ENCODE data around the gene VPS33A. TPM values are rescaled to one million over a fixed set of nuclear protein-coding genes. Genes with fewer than 3 reads are reported as not detected.

VPS33A gene
- total and polyA plus RNA-seq, 4 donors, result 6.4 to 14.9 (median 10.0) TPM

- Histone ChIP-seq H3K4me3 (ENCODE audit: low read depth in 1 of 3, low read length in 3 of 3) (no peak overlapping the region), H3K27ac (ENCODE audit: low read depth in 1 of 2, low read length in 2 of 2) (no peak overlapping the region), H3K9me3 (ENCODE audit: control insufficient read depth in 4 of 4, low read length in 3 of 4) (no peaks in the 10 kb centered on the region), H3K9ac (ENCODE audit: low read depth in 1 of 2, low read length in 2 of 2) (no peak overlapping the region), H3K36me3 (ENCODE audit: control insufficient read depth in 4 of 4, insufficient read depth in 3 of 4, low read depth in 1 of 4, low read length in 3 of 4) (peaks cover 8 to 29% (median 17%) of the 10 kb centered on the region in 4 donors), H3K4me1 (ENCODE audit: control insufficient read depth in 4 of 4, insufficient read depth in 4 of 4, low read length in 3 of 4) (peaks cover 9 to 20% (median 12%) of the 10 kb centered on the region in 4 donors), H3K27me3 (ENCODE audit: control insufficient read depth in 4 of 4, insufficient read depth in 4 of 4, low read length in 3 of 4) (peaks cover 0 to 4% (median 2%) of the 10 kb centered on the region in 4 donors)
- WGBS, result 73% methylated on average over 27 of the region's 27 CpGs
- TF ChIP-seq FOXA1 (IDR thresholded peaks at IDR 0.05) (no peak), ATF3 (IDR thresholded peaks at IDR 0.05) (no peak), YY1 (IDR thresholded peaks at IDR 0.05) (no peak), JUND (IDR thresholded peaks at IDR 0.05) (no peak)
- DNase-seq (ENCODE audit: low spot score), result no peak
These were observed 60.0 kb downstream of the VPS33A start for GRCh38 chr12:122206111-122206881.

- TF ChIP-seq GABPA (IDR thresholded peaks at IDR 0.05 in 1 of 2, conservative IDR thresholded peaks at IDR 0.05 in 1 of 2) (no peak), ZBTB33 (IDR thresholded peaks at IDR 0.05) (no peak), FOXA2 (IDR thresholded peaks at IDR 0.05) (no peak), ATF3 (IDR thresholded peaks at IDR 0.05) (no peak), HNF4A (conservative IDR thresholded peaks at IDR 0.05) (no peak), CTCF (IDR thresholded peaks at IDR 0.05; ENCODE audit: low read depth, low read length, missing input control) (no peak), NR2F2 (IDR thresholded peaks at IDR 0.05) (no peak), JUND (IDR thresholded peaks at IDR 0.05) (no peak), RXRA (IDR thresholded peaks at IDR 0.05) (no peak)
- H3K36me3 ChIP-seq (ENCODE audit: control insufficient read depth in 4 of 4, insufficient read depth in 3 of 4, low read depth in 1 of 4, low read length in 3 of 4), result peaks cover 6 to 26% (median 15%) of the 10 kb centered on the region in 4 donors
- H3K4me1 ChIP-seq (ENCODE audit: control insufficient read depth in 4 of 4, insufficient read depth in 4 of 4, low read length in 3 of 4), result peaks cover 9 to 20% (median 12%) of the 10 kb centered on the region in 4 donors
- no peak overlapping the region for H3K9ac ChIP-seq (ENCODE audit: low read depth in 1 of 2, low read length in 2 of 2)
- H3K27ac ChIP-seq (ENCODE audit: low read depth in 1 of 2, low read length in 2 of 2), result no peak overlapping the region
- no peak for DNase-seq (ENCODE audit: low spot score)
- no peaks in the 10 kb centered on the region for H3K9me3 ChIP-seq (ENCODE audit: control insufficient read depth in 4 of 4, low read length in 3 of 4)
- H3K4me3 ChIP-seq (ENCODE audit: low read depth in 1 of 3, low read length in 3 of 3), result no peak overlapping the region
- 46% methylated on average over 23 of the region's 23 CpGs for WGBS
- H3K27me3 ChIP-seq (ENCODE audit: control insufficient read depth in 4 of 4, insufficient read depth in 4 of 4, low read length in 3 of 4), result peaks cover 0 to 4% (median 2%) of the 10 kb centered on the region in 4 donors
These were observed 61.0 kb downstream of the VPS33A start for GRCh38 chr12:122205053-122205925.
